GM19328 (cell line): ENCODE measurements around the gene KCNE2.

Experiments
- ATAC-seq: cut with Tn5 transposase; IDR thresholded peaks from one replicate; pipeline ENCODE4 v1.9.1; 2021; ENCODE audit warnings: mild to moderate bottlenecking, moderate library complexity; ENCODE audit not compliant: unreplicated experiment

KCNE2 gene, protein sequence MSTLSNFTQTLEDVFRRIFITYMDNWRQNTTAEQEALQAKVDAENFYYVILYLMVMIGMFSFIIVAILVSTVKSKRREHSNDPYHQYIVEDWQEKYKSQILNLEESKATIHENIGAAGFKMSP

GRCh38 chr21:34363733-34364132 lies at the start of gene KCNE2:
TSS of gene KCNE2 (plus strand) at chr21:34364006. CDS start at chr21:34370479, 6,473 bp downstream.
- ATAC-seq = no peak

GRCh38 chr21:34319585-34319984 lies 44.2 kb upstream of the KCNE2 start:
- ATAC-seq = no peak

- no peak for ATAC-seq
These were observed 43.8 kb upstream of the KCNE2 start for GRCh38 chr21:34320011-34320410.

DNA sequence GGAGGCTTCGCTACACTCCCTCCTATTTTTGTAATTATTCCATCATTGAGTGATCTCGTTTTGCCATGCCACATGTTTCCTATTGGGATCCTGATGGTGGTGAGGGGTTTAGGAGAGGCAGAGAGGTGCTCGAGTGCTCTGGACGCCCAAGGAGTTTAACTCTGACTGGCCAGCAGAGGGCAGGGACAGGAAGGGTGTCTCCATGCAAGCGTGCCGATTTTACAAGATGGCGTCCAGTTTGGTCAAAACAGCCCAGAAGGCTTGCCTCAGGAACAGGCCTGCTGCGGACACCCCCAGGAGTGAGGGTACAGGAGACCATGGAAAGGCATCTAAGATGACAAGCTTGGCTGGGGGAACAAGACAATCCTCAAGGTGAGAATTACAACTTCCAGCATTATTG lies 33.8 kb upstream of the KCNE2 start:
- ATAC-seq = no peak

GRCh38 chr21:34331726-34332125 lies 32.1 kb upstream of the KCNE2 start:
- no peak for ATAC-seq

DNA sequence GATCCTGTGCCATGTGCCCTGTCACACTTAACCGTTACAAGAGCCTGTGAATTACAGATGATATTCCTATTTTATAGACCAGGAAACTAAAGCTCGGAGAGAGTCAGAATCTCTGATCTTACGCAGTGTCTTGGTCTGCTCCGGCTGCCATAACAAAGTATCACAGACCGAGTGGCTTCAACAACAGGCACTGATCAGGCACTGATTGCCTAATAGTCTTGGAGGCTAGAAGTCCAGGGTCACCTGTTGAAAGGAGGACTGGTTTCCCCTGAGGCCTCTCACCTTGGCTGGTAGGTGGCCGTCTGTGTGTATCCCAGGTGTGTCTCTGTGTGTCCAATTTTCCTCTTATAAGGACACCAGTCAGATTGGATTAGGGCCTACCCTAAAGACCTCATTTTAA lies 31.5 kb upstream of the KCNE2 start:
- no peak for ATAC-seq

GRCh38 chr21:34333121-34333739 lies 30.6 kb upstream of the KCNE2 start:
- ATAC-seq = no peak

- no peak for ATAC-seq
These were observed 28.5 kb upstream of the KCNE2 start for GRCh38 chr21:34335316-34335715.

- ATAC-seq = no peak
These were observed 27.6 kb upstream of the KCNE2 start for GRCh38 chr21:34336245-34336644.

GRCh38 chr21:34336756-34337391 lies 26.9 kb upstream of the KCNE2 start:
- no peak for ATAC-seq

DNA sequence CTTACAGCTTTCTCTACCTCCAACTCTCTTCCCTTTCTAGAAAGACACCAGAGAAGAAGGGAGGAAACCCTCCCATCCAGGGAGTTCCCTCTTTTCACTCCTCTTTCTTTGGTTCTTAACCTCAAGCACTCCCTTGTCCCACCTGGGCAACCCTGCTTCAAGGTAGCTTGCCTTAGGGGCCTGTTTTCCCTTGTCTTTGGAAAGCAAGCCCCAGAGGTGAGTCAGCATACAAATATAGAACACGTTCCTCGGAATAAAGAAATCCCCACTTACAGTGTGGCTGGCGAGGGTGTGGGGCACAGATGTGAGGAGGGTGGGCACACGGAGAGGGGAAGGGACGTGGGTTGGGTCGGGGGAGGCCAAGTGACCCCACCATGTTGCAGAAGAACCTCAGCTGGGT lies 26.1 kb upstream of the KCNE2 start:
- ATAC-seq = no peak

GRCh38 chr21:34338226-34338625 lies 25.6 kb upstream of the KCNE2 start:
- no peak for ATAC-seq

DNA sequence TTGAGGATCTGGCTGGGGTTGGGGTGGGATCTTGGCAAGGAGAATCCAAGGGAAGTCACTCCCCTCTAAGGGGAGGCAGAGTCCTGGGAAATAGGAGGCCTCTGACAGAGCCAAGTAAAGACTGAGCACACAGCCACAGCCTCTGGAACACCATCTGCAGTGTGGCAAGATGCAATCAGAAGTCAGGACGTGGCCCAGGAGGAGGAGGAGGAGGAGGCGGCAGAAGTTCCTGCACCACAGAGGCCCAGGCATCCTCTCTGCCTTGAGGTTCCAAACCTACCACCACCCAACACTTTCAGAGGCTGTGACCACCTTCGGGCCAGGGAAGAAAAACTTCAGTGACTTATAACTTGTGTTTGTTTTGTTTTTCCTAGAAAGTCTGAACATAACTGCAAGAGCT lies 23.7 kb upstream of the KCNE2 start:
- no peak for ATAC-seq

GRCh38 chr21:34342476-34342875 lies 21.3 kb upstream of the KCNE2 start:
- ATAC-seq = no peak

DNA sequence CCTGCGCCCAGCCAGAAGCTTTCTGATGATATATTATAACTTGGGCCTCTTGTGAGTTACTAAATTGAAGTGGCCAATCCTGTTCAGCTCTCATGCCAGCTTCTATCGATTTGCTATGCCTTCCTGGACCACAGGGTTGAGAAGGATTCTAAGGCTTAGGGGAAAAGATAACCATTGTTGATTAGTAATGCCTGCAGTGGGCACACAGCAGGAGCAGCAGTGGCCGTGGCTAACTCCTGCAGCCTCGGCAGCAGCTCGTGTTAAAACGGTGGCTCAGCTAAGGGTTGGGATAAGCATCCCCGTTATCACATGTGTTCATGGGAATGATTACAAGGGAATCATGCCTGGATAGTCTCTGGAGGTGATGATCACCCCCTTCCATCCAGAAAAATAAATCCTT lies 20.5 kb upstream of the KCNE2 start:
- no peak for ATAC-seq

DNA sequence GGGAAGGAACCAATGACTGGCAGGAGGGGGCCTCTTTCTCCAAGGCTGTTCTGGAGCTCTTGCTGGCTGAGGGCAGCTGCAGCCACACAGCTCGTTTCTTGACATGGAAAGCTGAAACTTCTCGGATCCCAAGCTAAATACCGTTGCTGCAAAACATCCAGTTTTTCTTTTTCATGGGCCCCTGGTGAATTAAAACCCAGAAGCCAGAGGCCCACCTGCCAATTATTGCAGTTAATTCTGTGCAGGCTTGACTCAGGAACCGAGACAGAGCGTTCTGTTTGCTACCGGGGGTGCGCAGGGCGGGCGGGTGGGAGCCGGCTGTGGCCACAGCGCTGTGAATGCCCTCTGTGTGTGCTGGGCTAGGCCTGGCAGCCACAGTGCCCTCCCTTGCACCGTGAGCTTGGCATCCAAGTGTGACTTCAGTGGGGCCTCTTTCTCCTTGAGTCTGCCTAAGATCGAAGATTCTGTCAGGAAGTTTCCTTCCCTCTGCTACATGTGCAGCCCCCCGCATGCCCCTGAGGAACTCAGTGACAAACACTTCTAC lies 19.9 kb upstream of the KCNE2 start:
- no peak for ATAC-seq

DNA sequence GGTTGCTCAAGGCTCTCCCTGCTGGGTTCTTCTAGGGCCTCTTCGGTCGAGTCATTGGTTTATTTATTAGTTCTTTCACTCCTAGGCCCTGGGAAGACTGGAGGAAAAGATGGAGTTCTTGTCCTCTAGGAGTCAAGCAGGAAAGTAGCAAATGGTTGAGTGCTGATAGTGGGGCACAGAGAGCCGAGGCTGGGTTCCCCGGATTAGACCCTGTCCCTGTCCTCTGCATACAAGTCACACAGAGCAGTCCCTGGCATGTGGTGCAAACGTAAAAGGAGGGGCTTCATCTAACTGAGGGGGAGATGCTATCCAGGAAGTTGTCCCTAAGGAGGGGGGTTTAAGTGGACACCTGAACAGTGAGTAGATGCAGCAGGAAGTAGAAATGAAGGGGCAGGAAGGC lies 19.2 kb upstream of the KCNE2 start:
- no peak for ATAC-seq

DNA sequence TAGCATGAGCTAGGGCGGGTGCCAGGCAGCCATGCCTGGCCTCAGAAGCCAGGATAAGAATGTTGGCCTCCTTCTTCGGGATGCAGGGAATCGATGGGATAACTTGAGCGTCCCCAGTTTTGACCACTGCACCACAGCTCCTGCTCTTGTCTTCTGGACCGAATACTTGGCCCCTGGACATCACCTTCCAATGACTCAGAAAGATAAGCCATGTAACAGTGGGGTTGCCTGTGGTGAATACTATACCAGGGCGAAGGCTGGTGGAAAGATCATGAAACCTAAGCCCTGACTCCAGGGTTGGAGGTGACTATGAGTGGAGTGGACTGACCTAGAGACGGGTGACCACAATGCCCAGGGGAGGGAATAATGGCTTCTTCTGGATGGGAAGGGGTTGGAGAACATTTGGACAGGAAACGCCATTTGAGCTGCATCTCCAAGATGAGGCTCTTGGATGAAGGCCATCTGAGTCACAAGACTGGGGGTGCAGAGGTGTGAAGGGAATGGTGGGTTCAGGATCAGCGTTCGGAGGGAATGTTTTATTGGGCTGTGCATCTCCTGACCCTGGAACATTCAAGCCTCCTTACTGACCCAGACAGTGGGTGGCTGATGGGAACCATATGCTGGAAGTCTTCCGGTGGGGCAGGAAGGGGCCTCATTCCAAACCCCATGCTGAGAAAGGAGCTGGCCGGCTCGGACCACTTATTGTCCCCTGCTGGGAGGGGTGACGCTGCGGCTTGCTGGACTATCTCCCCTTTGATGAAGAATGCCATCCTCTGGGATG lies 18.5 kb upstream of the KCNE2 start:
- ATAC-seq = no peak

- ATAC-seq = no peak
These were observed 17.9 kb upstream of the KCNE2 start for GRCh38 chr21:34345892-34346291.

DNA sequence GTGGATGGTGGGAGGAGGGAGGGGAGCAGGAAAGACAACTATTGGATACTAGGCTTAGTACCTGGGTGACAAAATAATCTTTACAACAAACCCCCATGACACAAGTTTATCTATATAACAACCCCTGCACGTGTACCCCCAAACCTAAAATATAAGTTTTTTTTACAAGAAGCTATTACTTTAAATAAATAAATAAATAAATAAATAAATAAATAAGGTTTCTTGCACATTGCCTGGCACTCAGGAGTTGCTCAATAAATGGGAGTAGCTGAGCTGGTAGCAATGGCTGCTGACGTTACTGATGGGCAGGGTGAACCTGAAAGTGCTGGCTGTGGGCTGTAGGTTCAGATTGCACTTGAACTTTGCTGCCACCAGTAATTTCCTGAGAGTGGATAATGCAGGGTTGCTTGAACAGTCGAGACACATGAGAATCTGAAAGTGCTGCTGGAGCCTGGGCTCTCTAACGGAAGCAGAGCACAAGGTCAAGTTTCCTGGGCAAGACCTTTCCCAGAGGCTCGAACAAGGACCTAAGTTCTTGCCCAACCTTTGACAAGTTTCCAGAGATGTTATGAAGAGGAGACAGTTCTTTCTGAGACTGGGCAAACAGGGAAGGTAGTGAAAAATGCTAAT lies 14.8 kb upstream of the KCNE2 start:
- no peak for ATAC-seq

GRCh38 chr21:34351786-34352241 lies 12.0 kb upstream of the KCNE2 start:
- ATAC-seq = no peak
